GM12875 (cell line): ENCODE data around the gene RNF175.

Source experiments
- H3K4me3 ChIP-seq: one replicate; pipeline ENCODE4 v1.5.1; 2011; ENCODE audit warnings: low read depth, low read length, control low read depth
- CTCF ChIP-seq: IDR thresholded peaks from 2 replicates; pipeline ENCODE4 v1.5.1; 2011; ENCODE audit warnings: low read depth, mild to moderate bottlenecking, control low read depth, inconsistent platforms, low read length, moderate library complexity, borderline replicate concordance; ENCODE audit not compliant: insufficient read depth

Gene RNF175

GRCh38 chr4:153661908-153662307 is 97.9 kb downstream of the RNF175 start:
- no peak overlapping the region for H3K4me3 ChIP-seq
- no peak for TF ChIP-seq CTCF

- H3K4me3 ChIP-seq = no peak overlapping the region
- no peak for TF ChIP-seq CTCF
Measured at GRCh38 chr4:153661215-153661822, 98.5 kb downstream of the RNF175 start.
